GM18519 (cell line): ENCODE results near the gene DNPEP.
"Not testable (repeated sequence)": the region's sequence is repeated elsewhere in the genome, so short reads cannot be mapped to it uniquely, and the experiment has no call there.

Source experiments
- ATAC-seq: cut with Tn5 transposase; IDR thresholded peaks from one replicate; pipeline ENCODE4 v1.9.1; 2021; ENCODE audit warnings: mild to moderate bottlenecking, moderate library complexity; ENCODE audit not compliant: unreplicated experiment, low FRiP score

Gene DNPEP

GRCh38 chr2:219419331-219420197 lies 31.9 kb upstream of the DNPEP start:
- no peak for ATAC-seq

- no peak for ATAC-seq
These were observed 31.3 kb upstream of the DNPEP start for GRCh38 chr2:219419012-219419324.

GRCh38 chr2:219418155-219419011 lies 30.7 kb upstream of the DNPEP start, which contains the start of gene DES:
DES (plus strand) TSS chr2:219418377; CDS start chr2:219418463, 86 bp downstream.
- ATAC-seq: no peak

GRCh38 chr2:219417374-219417773 lies 29.7 kb upstream of the DNPEP start:
- no peak for ATAC-seq

GRCh38 chr2:219416938-219417337 lies 29.2 kb upstream of the DNPEP start:
- no peak for ATAC-seq

- ATAC-seq: no peak
These were observed 28.5 kb upstream of the DNPEP start for GRCh38 chr2:219416235-219416602.

- ATAC-seq: no peak
These were observed 28.0 kb upstream of the DNPEP start for GRCh38 chr2:219415580-219416234.

- no peak for ATAC-seq
These were observed 27.1 kb upstream of the DNPEP start for GRCh38 chr2:219414857-219415256.

GRCh38 chr2:219410390-219410789 lies 22.7 kb upstream of the DNPEP start:
- no peak for ATAC-seq

GRCh38 chr2:219409619-219410018 lies 21.9 kb upstream of the DNPEP start:
- no peak for ATAC-seq

GRCh38 chr2:219408631-219409030 lies 20.9 kb upstream of the DNPEP start:
- no peak for ATAC-seq

- ATAC-seq: no peak
These were observed 20.5 kb upstream of the DNPEP start for GRCh38 chr2:219408204-219408603.

GRCh38 chr2:219407343-219407742 lies 19.6 kb upstream of the DNPEP start:
- ATAC-seq: not testable (repeated sequence)

- ATAC-seq: no peak
These were observed 19.1 kb upstream of the DNPEP start for GRCh38 chr2:219406861-219407230.

GRCh38 chr2:219405958-219406860 lies 18.5 kb upstream of the DNPEP start:
- no peak for ATAC-seq

- no peak for ATAC-seq
These were observed 17.7 kb upstream of the DNPEP start for GRCh38 chr2:219405451-219405850.

- no peak for ATAC-seq
These were observed 17.2 kb upstream of the DNPEP start for GRCh38 chr2:219404954-219405353.

GRCh38 chr2:219404291-219404910 lies 16.7 kb upstream of the DNPEP start:
- no peak for ATAC-seq

- ATAC-seq: no peak
These were observed 16.1 kb upstream of the DNPEP start for GRCh38 chr2:219403861-219404260.
